IMR-90 (cell line): ENCODE measurements around the gene KRT71. TPM values are rescaled to one million over a fixed set of nuclear protein-coding genes. Genes with fewer than 3 reads are reported as not detected.

ENCODE experiments used
- ATAC-seq: fragments of 200-7000 bp; cut with Tn5 transposase; 2 replicates; pipeline ENCODE4 v1.9.1; 2020; ENCODE audit warnings: low read depth, mild to moderate bottlenecking, moderate library complexity
- BruUV-seq: library from RNA; stranded (reverse); fragments of 400-500 nt; replicated peaks from 2 replicates; lab custom pipeline; 2021; lab: Mats Ljungman, UMichigan
- CTCF ChIA-PET: fragments of 300-600 bp; formaldehyde crosslinking; extraction: SDS; loops from one replicate; lab custom pipeline; 2021; ENCODE audit warnings: antibody characterized with exemption; lab: Yijun Ruan, JAX
- POLR2A ChIA-PET: fragments of 300-600 bp; sonication (Branson Sonifier 250); formaldehyde crosslinking; loops from one replicate; lab custom pipeline; 2022; ENCODE audit warnings: antibody characterized with exemption; ENCODE audit not compliant: unreplicated experiment; lab: Charles Lee
- DNase-seq: peaks from one replicate; pipeline ENCODE4 v3.0.0; 2013
- H2AFZ ChIP-seq: replicated peaks from 2 replicates; pipeline ENCODE3; 2013; ENCODE audit warnings: low read length, mild to moderate bottlenecking; ENCODE audit not compliant: poor library complexity
- H2AK5ac ChIP-seq: 2 replicates; pipeline ENCODE4 v1.6.1; 2013; ENCODE audit warnings: low read depth, low read length, inconsistent platforms
- H2AK9ac ChIP-seq: replicated peaks from 2 replicates; pipeline ENCODE3; 2013; ENCODE audit warnings: mild to moderate bottlenecking, low read depth, low read length, moderate library complexity; ENCODE audit not compliant: poor library complexity
- H2BK120ac ChIP-seq: 2 replicates; pipeline ENCODE4 v1.6.1; 2013; ENCODE audit warnings: low read depth, low read length, inconsistent platforms
- H2BK15ac ChIP-seq: 3 replicates; pipeline ENCODE4 v1.6.1; 2013; ENCODE audit warnings: low read depth, low read length, inconsistent platforms
- H2BK20ac ChIP-seq: 2 replicates; pipeline ENCODE4 v1.6.1; 2013; ENCODE audit warnings: low read depth, mild to moderate bottlenecking, inconsistent platforms, low read length, moderate library complexity
- H2BK5ac ChIP-seq: 2 replicates; pipeline ENCODE4 v1.6.1; 2013; ENCODE audit warnings: mild to moderate bottlenecking, low read depth, low read length, inconsistent platforms; ENCODE audit not compliant: poor library complexity, severe bottlenecking
- H3K14ac ChIP-seq: replicated peaks from 2 replicates; pipeline ENCODE4 v1.6.1; 2013; ENCODE audit warnings: low read depth, low read length, inconsistent platforms
- H3K18ac ChIP-seq: 2 replicates; pipeline ENCODE4 v1.6.1; 2013; ENCODE audit warnings: low read depth, low read length, control low read depth
- H3K23ac ChIP-seq: 2 replicates; pipeline ENCODE4 v1.6.1; 2013; ENCODE audit warnings: low read depth, low read length, inconsistent platforms
- H3K27ac ChIP-seq: 2 replicates; pipeline ENCODE4 v1.5.1; 2013; ENCODE audit warnings: mild to moderate bottlenecking, control low read depth, low read length; ENCODE audit not compliant: insufficient read depth
- H3K27me3 ChIP-seq: 2 replicates; pipeline ENCODE4 v1.6.1; 2013; ENCODE audit warnings: low read length; ENCODE audit not compliant: control insufficient read depth, insufficient read depth
- H3K36me3 ChIP-seq: 2 replicates; pipeline ENCODE4 v1.6.1; 2013; ENCODE audit warnings: low read length, mixed read lengths; ENCODE audit not compliant: control insufficient read depth, insufficient read depth
- H3K4ac ChIP-seq: 2 replicates; pipeline ENCODE4 v1.6.1; 2013; ENCODE audit warnings: low read depth, low read length, inconsistent platforms
- H3K4me1 ChIP-seq: 2 replicates; pipeline ENCODE4 v1.6.1; 2013; ENCODE audit warnings: low read length, mixed read lengths; ENCODE audit not compliant: control insufficient read depth, insufficient read depth
- H3K4me2 ChIP-seq: 2 replicates; pipeline ENCODE4 v1.6.1; 2013; ENCODE audit warnings: low read depth, mild to moderate bottlenecking, control low read depth, low read length, moderate library complexity
- H3K4me3 ChIP-seq: 2 replicates; pipeline ENCODE4 v1.5.1; 2013; ENCODE audit warnings: low read depth, mild to moderate bottlenecking, control low read depth, low read length, moderate library complexity; ENCODE audit not compliant: insufficient read depth
- H3K56ac ChIP-seq: 2 replicates; pipeline ENCODE4 v1.6.1; 2013; ENCODE audit warnings: low read length, inconsistent platforms; ENCODE audit not compliant: insufficient read depth; ENCODE audit errors: extremely low read depth
- H3K79me1 ChIP-seq, 2 experiments: 2 replicates each; pipeline ENCODE4 v1.6.1; 2013; ENCODE audit warnings: low read length in 2 of 2, inconsistent platforms in 1 of 2, low read depth in 1 of 2
- H3K9ac ChIP-seq: 2 replicates; pipeline ENCODE4 v1.6.1; 2013; ENCODE audit warnings: low read depth, low read length, control low read depth
- H3K9me1 ChIP-seq: 2 replicates; pipeline ENCODE4 v1.6.1; 2013; ENCODE audit warnings: low read length, inconsistent platforms; ENCODE audit not compliant: insufficient read depth
- H3K9me3 ChIP-seq: 2 replicates; pipeline ENCODE4 v1.6.1; 2013; ENCODE audit warnings: low read length; ENCODE audit not compliant: control insufficient read depth, insufficient read depth
- H4K20me1 ChIP-seq: 2 replicates; pipeline ENCODE4 v1.6.1; 2013; ENCODE audit warnings: low read length, inconsistent platforms; ENCODE audit not compliant: insufficient read depth
- H4K5ac ChIP-seq: 2 replicates; pipeline ENCODE4 v1.6.1; 2013; ENCODE audit warnings: mild to moderate bottlenecking, low read depth, low read length, control low read depth
- H4K8ac ChIP-seq, 2 experiments: 2 replicates each; pipeline ENCODE4 v1.6.1; 2013; ENCODE audit warnings: low read depth in 2 of 2, low read length in 2 of 2, control low read depth in 1 of 2, inconsistent platforms in 1 of 2
- H4K91ac ChIP-seq: 2 replicates; pipeline ENCODE4 v1.6.1; 2013; ENCODE audit warnings: low read depth, low read length, inconsistent platforms; ENCODE audit not compliant: insufficient read depth
- CTCF ChIP-seq: conservative IDR thresholded peaks from 2 replicates; pipeline ENCODE4 v1.5.1; 2012; ENCODE audit warnings: mild to moderate bottlenecking, low read depth, low read length, improper control_type of control experiment
- WGBS, 2 experiments: methylation state at CpG; one replicate each; pipeline versions ENCODE4 v1.1.5 to v1.1.7; 2013; ENCODE audit warnings: missing lambda C conversion rate in 2 of 2; ENCODE audit not compliant: insufficient read length in 1 of 2; ENCODE audit errors: extremely low coverage in 2 of 2; 5-methylcytosine and 5-hydroxymethylcytosine counted together
- dilution Hi-C: fragments of 300-500 bp; cut with HindIII; formaldehyde crosslinking; loops from one replicate; pipeline ENCODE4 v1.14.3; 2018; ENCODE audit warnings: low sequenced_read_pairs; ENCODE audit not compliant: unreplicated experiment
- in situ Hi-C: fragments of 300-500 bp; cut with MboI; formaldehyde crosslinking; loops from 3 replicates; pipeline ENCODE4 v1.14.3; 2019; ENCODE audit warnings: low sequenced_read_pairs, inconsistent platforms, mixed read lengths
- intact Hi-C: fragments of 100-400 bp; cut with micrococcal nuclease; formaldehyde crosslinking; loops from 2 replicates; pipeline ENCODE4 v1.10.0; 2022
- polyA plus RNA-seq, 3 experiments: library from polyadenylated mRNA; depleted of rRNA; stranded (reverse); fragments of >200 nt; gene quantifications; 2 replicates each; pipeline ENCODE4 v1.2.3, GENCODE V29; 2012; ENCODE audit warnings: low replicate concordance in 1 of 3
- total RNA-seq: library from RNA; depleted of rRNA; stranded (reverse); fragments of >200 nt; gene quantifications from 2 replicates; pipeline ENCODE4 v1.2.3, GENCODE V29; 2012

Gene KRT71
- total and polyA plus RNA-seq, 2 of the 4 experiments (the other 2 are of a cell fraction) = not detected

- Histone ChIP-seq H2AK9ac (no peak overlapping the region), H3K18ac (no peak overlapping the region), H3K27ac (no peak overlapping the region), H2BK120ac (no peak overlapping the region), H3K27me3 (peaks cover 20% of the 10 kb centered on the region), H3K9ac (no peak overlapping the region), H3K56ac (no peak overlapping the region), H3K4me2 (no peak overlapping the region), H2AFZ (no peak overlapping the region), H3K14ac (no peak overlapping the region), H3K79me1 (no peaks in the 10 kb centered on the region), H2AK5ac (no peak overlapping the region), H3K4me1 (no peaks in the 10 kb centered on the region), H4K91ac (no peak overlapping the region), H2BK5ac (no peak overlapping the region), H4K20me1 (no peaks in the 10 kb centered on the region), H3K4ac (no peak overlapping the region), H4K5ac (no peak overlapping the region), H3K23ac (no peak overlapping the region), H3K36me3 (no peaks in the 10 kb centered on the region), H2BK20ac (no peak overlapping the region), H4K8ac (no peak overlapping the region), H3K4me3 (no peak overlapping the region), H2BK15ac (no peak overlapping the region), H3K9me3 (no peaks in the 10 kb centered on the region), H3K9me1 (no peaks in the 10 kb centered on the region)
- no peak for DNase-seq
- in situ Hi-C loops (no loop called here), intact Hi-C loops (no loop called here), dilution Hi-C loops (no loop called here)
- POLR2A ChIA-PET = no interaction called here
- CTCF ChIA-PET = interaction anchor here (0.6 kb wide), 1 partner anchor 343 kb away, joined by 4 read pairs; no protein-coding TSS in a partner anchor
- WGBS, 2 experiments = 17% methylated on average over 1 of the region's 3 CpGs; no CpG with 5 or more reads in 1 of the 2 experiments
- no peak for TF ChIP-seq CTCF
- no peak for ATAC-seq
- no TSS peak for BruUV-seq
These were observed 9.0 kb upstream of the KRT71 start for GRCh38 chr12:52561880-52562449.
